HL-60 (cell line): Measurements from ENCODE around the gene MRPL11.

Experiments used
- DNase-seq, 2 experiments: peaks; one replicate each; pipeline ENCODE4 v3.0.0-alpha.2; 2010 to 2020; ENCODE audit warnings: low read depth in 1 of 2, low spot score in 1 of 2
- H3K27ac ChIP-seq: fragments of 250-450 bp; sonication (Bioruptor Pico); replicated peaks from 2 replicates; pipeline ENCODE4 v1.5.1; 2020; ENCODE audit warnings: mild to moderate bottlenecking, moderate library complexity
- H3K27me3 ChIP-seq: fragments of 250-450 bp; sonication (Bioruptor Pico); 2 replicates; pipeline ENCODE4 v1.5.1; 2021; ENCODE audit warnings: mild to moderate bottlenecking, moderate library complexity; ENCODE audit not compliant: insufficient read depth, poor library complexity, severe bottlenecking
- H3K4me3 ChIP-seq: replicated peaks from 2 replicates; pipeline ENCODE4 v1.5.1; 2011; ENCODE audit warnings: mild to moderate bottlenecking, control low read depth, low read length; ENCODE audit not compliant: insufficient read depth
- GABPA ChIP-seq: IDR thresholded peaks from 2 replicates; pipeline ENCODE4 v1.6.1; 2012; ENCODE audit warnings: low read depth
- POLR2AphosphoS5 ChIP-seq: IDR thresholded peaks from 2 replicates; pipeline ENCODE4 v1.6.1; 2012; ENCODE audit warnings: low read depth
- SPI1 ChIP-seq: IDR thresholded peaks from 2 replicates; pipeline ENCODE4 v1.6.1; 2012; ENCODE audit warnings: low read depth, mild to moderate bottlenecking, borderline replicate concordance
- TF ChIP-seq, protein P1 (sequence below): IDR thresholded peaks from 2 replicates; pipeline ENCODE4 v1.6.1; 2012; ENCODE audit warnings: low read depth; ENCODE audit not compliant: insufficient replicate concordance
- TF ChIP-seq, protein P2 (sequence below): IDR thresholded peaks from one replicate; pipeline ENCODE4 v1.5.1; 2011; ENCODE audit warnings: low read length, control low read depth, inconsistent platforms; ENCODE audit not compliant: insufficient read depth

The MRPL11 gene

DNA sequence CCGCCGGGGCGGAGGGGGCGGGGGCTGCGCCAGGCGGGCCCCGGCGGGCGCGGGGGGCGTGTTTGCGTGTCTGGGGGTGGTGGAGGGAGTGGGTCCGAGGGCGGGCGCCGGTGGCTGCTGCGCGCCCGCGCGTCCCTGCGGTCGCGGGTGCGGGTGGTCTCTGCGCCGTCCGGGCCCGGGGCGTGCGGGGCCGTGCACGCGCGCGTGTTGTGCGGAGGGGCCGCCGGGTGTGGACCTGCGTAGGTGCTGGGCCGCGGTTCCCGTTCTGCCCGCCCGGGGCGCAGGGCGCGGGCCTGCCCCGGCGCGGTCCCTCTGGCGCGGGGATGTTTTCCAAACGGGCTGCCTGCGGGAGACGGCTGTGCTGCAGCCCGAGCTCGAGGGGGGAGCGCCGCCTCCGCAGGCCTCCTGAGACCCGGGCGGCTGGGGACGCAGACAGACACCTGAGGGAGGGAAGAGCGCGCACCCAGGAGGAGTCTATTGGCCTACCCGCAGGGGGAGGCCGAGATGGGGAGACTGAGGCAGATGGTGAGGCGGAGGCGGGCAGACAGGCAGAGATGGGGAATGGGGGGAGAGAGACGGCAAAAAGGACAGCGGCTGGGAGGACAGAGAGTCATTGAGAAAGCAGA is 28.5 kb upstream of the MRPL11 start:
- DNase-seq, result no peak
- TF ChIP-seq POLR2AphosphoS5, result no peak
- H3K27me3 ChIP-seq, result no peaks in the 10 kb centered on the region
- peak overlapping the region; percentile 29 for H3K27ac ChIP-seq
- H3K4me3 ChIP-seq, result peak overlapping the region; percentile 55

DNA sequence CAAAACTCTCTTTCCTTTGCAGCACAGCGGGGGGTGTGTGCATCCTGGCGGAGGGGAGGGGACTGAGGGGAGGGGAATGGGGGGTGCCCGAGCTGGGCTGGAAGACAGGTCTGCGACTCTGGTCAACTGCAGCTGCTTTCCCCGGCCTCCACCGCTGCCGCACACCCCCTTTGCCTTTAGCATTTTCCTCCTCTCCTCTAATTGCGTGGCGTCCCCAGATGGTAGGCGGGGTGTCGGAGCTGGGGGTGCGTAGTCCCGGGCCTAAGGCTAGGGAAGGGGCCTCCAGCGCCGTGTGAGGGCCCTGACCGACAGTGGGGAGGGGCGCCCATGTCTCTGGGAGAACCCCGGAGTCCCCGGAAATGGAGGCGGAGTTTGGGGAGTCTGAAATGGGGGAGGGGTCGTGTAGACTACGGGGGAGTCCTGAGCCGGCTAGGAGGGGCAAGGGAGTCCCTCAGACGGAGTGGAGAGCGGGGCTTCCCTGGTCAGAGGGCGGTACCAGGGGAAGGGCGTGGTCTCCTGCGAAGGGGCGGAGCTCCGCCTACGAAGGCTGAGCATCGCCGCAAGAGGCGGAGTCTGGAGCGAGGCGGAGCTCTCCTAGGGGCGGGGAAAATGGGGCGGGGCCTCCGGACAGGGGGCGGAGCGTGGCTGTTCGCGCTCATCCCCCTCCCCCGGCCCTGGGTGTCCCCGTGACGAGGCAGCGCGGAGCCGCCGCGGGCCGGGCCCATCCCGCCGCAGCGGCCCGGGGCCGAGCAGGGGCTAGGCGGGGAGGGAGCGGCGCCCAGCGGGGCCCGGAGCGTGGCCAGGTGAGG is 27.8 kb upstream of the MRPL11 start, which contains the start of gene PELI3:
TSS of gene PELI3 (plus strand) at position 681 of the 809 bp plus-strand sequence. CDS start 1,224 bp downstream, outside the sequence.
- peak within 1 kb of the TSS; percentile 61 for H3K27ac ChIP-seq
- H3K27me3 ChIP-seq, result no peaks in the 10 kb centered on the region
- DNase-seq, result peak; percentile 89 to 90
- TF ChIP-seq, protein P1, sequence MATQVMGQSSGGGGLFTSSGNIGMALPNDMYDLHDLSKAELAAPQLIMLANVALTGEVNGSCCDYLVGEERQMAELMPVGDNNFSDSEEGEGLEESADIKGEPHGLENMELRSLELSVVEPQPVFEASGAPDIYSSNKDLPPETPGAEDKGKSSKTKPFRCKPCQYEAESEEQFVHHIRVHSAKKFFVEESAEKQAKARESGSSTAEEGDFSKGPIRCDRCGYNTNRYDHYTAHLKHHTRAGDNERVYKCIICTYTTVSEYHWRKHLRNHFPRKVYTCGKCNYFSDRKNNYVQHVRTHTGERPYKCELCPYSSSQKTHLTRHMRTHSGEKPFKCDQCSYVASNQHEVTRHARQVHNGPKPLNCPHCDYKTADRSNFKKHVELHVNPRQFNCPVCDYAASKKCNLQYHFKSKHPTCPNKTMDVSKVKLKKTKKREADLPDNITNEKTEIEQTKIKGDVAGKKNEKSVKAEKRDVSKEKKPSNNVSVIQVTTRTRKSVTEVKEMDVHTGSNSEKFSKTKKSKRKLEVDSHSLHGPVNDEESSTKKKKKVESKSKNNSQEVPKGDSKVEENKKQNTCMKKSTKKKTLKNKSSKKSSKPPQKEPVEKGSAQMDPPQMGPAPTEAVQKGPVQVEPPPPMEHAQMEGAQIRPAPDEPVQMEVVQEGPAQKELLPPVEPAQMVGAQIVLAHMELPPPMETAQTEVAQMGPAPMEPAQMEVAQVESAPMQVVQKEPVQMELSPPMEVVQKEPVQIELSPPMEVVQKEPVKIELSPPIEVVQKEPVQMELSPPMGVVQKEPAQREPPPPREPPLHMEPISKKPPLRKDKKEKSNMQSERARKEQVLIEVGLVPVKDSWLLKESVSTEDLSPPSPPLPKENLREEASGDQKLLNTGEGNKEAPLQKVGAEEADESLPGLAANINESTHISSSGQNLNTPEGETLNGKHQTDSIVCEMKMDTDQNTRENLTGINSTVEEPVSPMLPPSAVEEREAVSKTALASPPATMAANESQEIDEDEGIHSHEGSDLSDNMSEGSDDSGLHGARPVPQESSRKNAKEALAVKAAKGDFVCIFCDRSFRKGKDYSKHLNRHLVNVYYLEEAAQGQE, result no peak
- no peak for TF ChIP-seq POLR2AphosphoS5
- TF ChIP-seq SPI1, result no peak
- TF ChIP-seq, protein P2, sequence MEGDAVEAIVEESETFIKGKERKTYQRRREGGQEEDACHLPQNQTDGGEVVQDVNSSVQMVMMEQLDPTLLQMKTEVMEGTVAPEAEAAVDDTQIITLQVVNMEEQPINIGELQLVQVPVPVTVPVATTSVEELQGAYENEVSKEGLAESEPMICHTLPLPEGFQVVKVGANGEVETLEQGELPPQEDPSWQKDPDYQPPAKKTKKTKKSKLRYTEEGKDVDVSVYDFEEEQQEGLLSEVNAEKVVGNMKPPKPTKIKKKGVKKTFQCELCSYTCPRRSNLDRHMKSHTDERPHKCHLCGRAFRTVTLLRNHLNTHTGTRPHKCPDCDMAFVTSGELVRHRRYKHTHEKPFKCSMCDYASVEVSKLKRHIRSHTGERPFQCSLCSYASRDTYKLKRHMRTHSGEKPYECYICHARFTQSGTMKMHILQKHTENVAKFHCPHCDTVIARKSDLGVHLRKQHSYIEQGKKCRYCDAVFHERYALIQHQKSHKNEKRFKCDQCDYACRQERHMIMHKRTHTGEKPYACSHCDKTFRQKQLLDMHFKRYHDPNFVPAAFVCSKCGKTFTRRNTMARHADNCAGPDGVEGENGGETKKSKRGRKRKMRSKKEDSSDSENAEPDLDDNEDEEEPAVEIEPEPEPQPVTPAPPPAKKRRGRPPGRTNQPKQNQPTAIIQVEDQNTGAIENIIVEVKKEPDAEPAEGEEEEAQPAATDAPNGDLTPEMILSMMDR, result no peak
- no peak for TF ChIP-seq GABPA
- H3K4me3 ChIP-seq, result peak within 1 kb of the TSS; percentile 55

DNA sequence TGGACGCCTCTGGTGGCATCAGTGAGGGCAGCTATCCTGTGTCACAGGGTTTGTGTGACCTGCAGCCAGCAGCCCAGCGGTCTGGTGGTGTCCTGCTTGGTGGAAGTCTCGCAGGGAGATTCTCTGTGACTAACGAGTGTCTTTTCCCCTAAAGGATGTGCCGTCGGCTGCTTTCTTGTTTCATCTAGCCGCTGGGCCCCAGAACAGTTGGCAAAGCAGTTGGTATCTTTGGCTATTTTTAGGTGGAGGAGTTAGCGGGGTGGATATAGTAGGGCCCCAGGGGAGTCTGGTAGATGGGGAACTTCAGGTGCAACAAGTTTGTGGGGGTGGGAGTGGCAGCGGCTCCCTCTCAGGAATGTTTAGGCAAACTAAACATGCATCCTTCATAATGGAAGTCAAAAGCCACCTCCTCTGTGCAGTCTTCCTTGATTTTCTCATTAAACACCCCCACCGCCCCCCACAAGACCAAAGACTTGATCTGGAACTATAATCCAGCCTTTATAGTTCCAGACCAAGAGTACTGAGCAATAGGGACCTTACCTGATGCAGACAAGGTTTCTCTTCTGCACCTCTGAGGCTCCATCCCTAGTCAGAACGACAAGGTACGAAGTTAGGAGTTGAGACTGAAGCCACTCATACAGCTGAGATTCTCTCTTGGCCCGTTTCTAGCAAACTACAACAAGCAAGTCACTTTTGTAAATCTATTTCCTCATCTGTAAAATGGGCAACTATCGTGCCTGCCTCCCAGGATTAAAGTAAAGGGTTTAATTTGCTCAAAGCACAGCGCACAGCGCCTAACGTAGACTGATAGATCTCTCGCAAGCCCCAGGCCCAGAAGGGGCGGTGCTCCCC is 27.0 kb upstream of the MRPL11 start:
- Histone ChIP-seq H3K27ac (peak overlapping the region; percentile 61), H3K27me3 (no peaks in the 10 kb centered on the region), H3K4me3 (peak overlapping the region; percentile 55)
- TF ChIP-seq SPI1 (no peak), GABPA (no peak), POLR2AphosphoS5 (no peak)
- TF ChIP-seq, protein P2, result no peak
- TF ChIP-seq, protein P1, result no peak
- DNase-seq, result peak in 1 of 2 experiments; percentile 40

DNA sequence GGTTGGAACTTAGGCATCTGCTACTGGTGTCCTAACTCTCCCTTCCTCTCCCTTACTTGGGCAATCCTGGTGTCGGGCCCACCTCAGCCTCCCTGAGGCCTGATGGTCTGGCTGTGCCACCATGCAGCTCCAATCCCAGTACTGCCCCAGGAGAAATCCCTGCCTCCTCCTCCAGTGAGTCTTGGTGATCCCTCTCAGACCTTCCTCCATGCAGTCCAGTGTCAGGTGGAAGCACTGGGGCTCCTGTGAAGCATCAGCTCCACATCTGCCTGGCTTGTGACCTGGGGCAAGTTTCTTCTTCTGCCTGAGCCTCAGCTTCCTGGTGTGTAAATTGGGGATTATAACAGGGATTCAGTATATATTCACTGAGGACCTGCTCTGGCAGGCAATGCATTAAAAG is 26.3 kb upstream of the MRPL11 start:
- TF ChIP-seq GABPA (no peak), POLR2AphosphoS5 (no peak), SPI1 (no peak)
- TF ChIP-seq, protein P2, result no peak
- TF ChIP-seq, protein P1, result no peak
- DNase-seq, result no peak
- Histone ChIP-seq H3K27ac (peak overlapping the region; percentile 53), H3K4me3 (peak overlapping the region; percentile 55), H3K27me3 (no peaks in the 10 kb centered on the region)
